ENCODE data around the gene NKD1.

GRCh38 chr16:50668368-50669008 lies 120.3 kb downstream of the NKD1 start:
- TF ChIP-seq CTCF (IDR thresholded peaks at IDR 0.05) (no peak), POLR2AphosphoS5 (IDR thresholded peaks at IDR 0.05; ENCODE audit: insufficient read depth in 1 of 2, low read depth in 1 of 2) (no peak), POLR2A (IDR thresholded peaks at IDR 0.05) (no peak)

Data from vagina (tissue), 2 donors.